ENCODE data around the gene PLA2R1.

Gene PLA2R1

GRCh38 chr2:160104115-160104514 is 41.7 kb upstream of the PLA2R1 start:
- Histone ChIP-seq H3K4me3 (ENCODE audit: low read depth, low read length) (no peak overlapping the region), H3K9me3 (ENCODE audit: control insufficient read depth, insufficient read depth, low read depth, low read length) (no peaks in the 10 kb centered on the region), H3K36me3 (ENCODE audit: control insufficient read depth in 2 of 2, insufficient read depth in 1 of 2, low read length in 2 of 2) (no peaks in the 10 kb centered on the region), H3K27ac (ENCODE audit: extremely low read depth, low read depth, low read length) (no peak overlapping the region), H3K4me1 (ENCODE audit: control insufficient read depth, insufficient read depth, low read length) (no peaks in the 10 kb centered on the region)
- TF ChIP-seq ZNF404 (tag by site-specific recombination; IDR thresholded peaks at IDR 0.05) (no peak), ZNF202 (tag by site-specific recombination; IDR thresholded peaks at IDR 0.05; ENCODE audit: borderline replicate concordance) (no peak), SCRT2 (tag by site-specific recombination; IDR thresholded peaks at IDR 0.05) (no peak)
- CTCF ChIA-PET = interaction anchor here (1.4 kb wide), 1 partner anchor 19 kb away, joined by 4 read pairs; no protein-coding TSS in a partner anchor
- POLR2A ChIA-PET = no interaction called here

- Histone ChIP-seq H3K27ac (ENCODE audit: extremely low read depth, low read depth, low read length) (no peak overlapping the region), H3K36me3 (ENCODE audit: control insufficient read depth in 2 of 2, insufficient read depth in 1 of 2, low read length in 2 of 2) (no peaks in the 10 kb centered on the region), H3K9me3 (ENCODE audit: control insufficient read depth, insufficient read depth, low read depth, low read length) (no peaks in the 10 kb centered on the region), H3K4me1 (ENCODE audit: control insufficient read depth, insufficient read depth, low read length) (no peaks in the 10 kb centered on the region), H3K4me3 (ENCODE audit: low read depth, low read length) (no peak overlapping the region)
- POLR2A ChIA-PET = no interaction called here
- CTCF ChIA-PET = interaction anchor here (1.1 to 2.9 kb wide), 4 partner anchors 8 to 907 kb away, joined by 4 to 17 read pairs (median 5); no protein-coding TSS in a partner anchor
- TF ChIP-seq ZNF10 (tag by site-specific recombination; IDR thresholded peaks at IDR 0.05) = no peak
Observed at GRCh38 chr2:160097326-160097725, 34.9 kb upstream of the PLA2R1 start.

DNA sequence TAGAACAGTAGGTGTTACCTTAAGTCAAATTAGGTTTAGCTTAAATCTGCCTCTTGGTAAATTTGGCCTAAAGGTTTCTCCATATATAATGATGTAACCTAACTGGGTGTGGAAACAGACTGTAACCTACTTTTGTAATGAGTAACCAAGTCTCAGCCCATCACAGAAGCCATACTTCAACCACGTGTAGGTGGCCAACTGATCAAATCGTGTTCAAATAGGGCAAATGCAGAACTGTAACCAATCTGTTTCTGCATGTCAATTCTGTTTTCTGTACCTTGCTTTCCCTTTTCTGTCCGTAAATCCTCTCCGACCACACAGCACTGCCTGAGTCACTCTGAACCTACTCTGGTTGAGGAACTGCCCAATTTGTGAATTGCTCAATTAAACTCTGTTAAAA is 34.0 kb upstream of the PLA2R1 start:
- Histone ChIP-seq H3K36me3 (ENCODE audit: control insufficient read depth in 2 of 2, insufficient read depth in 1 of 2, low read length in 2 of 2) (no peaks in the 10 kb centered on the region), H3K9me3 (ENCODE audit: control insufficient read depth, insufficient read depth, low read depth, low read length) (no peaks in the 10 kb centered on the region), H3K4me3 (ENCODE audit: low read depth, low read length) (no peak overlapping the region), H3K4me1 (ENCODE audit: control insufficient read depth, insufficient read depth, low read length) (no peaks in the 10 kb centered on the region), H3K27ac (ENCODE audit: extremely low read depth, low read depth, low read length) (no peak overlapping the region)
- ChIA-PET POLR2A (no interaction called here), CTCF (interaction anchor here (1.1 to 2.9 kb wide), 4 partner anchors 7 to 898 kb away, joined by 4 to 17 read pairs (median 5); no protein-coding TSS in a partner anchor)
- no peak for TF ChIP-seq ZXDB (tag by site-specific recombination; IDR thresholded peaks at IDR 0.05)
- TF ChIP-seq ZNF747 (tag by site-specific recombination; IDR thresholded peaks at IDR 0.05) = no peak
- TF ChIP-seq ZNF660 (tag by site-specific recombination; IDR thresholded peaks at IDR 0.05) = no peak

- CTCF ChIA-PET = interaction anchor here (0.7 kb wide), 1 partner anchor 10 kb away, joined by 3 read pairs; no protein-coding TSS in a partner anchor
Observed at GRCh38 chr2:160092445-160092844, 30.0 kb upstream of the PLA2R1 start.

More at GRCh38 chr2:160092445-160092844, 30.0 kb upstream of the PLA2R1 start:
- Histone ChIP-seq H3K9me3 (ENCODE audit: control insufficient read depth, insufficient read depth, low read depth, low read length) (no peaks in the 10 kb centered on the region), H3K36me3 (ENCODE audit: control insufficient read depth in 2 of 2, insufficient read depth in 1 of 2, low read length in 2 of 2) (no peaks in the 10 kb centered on the region), H3K27ac (ENCODE audit: extremely low read depth, low read depth, low read length) (no peak overlapping the region), H3K4me1 (ENCODE audit: control insufficient read depth, insufficient read depth, low read length) (no peaks in the 10 kb centered on the region), H3K4me3 (ENCODE audit: low read depth, low read length) (no peak overlapping the region)
- TF ChIP-seq ZNF24 (tag by site-specific recombination; IDR thresholded peaks at IDR 0.05) (no peak), ZNF558 (tag by site-specific recombination; IDR thresholded peaks at IDR 0.05) (no peak), BCL6B (tag by site-specific recombination; IDR thresholded peaks at IDR 0.05) (no peak), ZBTB20 (tag by site-specific recombination; IDR thresholded peaks at IDR 0.05) (no peak), SETDB1 (IDR thresholded peaks at IDR 0.05; ENCODE audit: insufficient read length, low read length) (no peak), ZNF169 (tag by site-specific recombination; IDR thresholded peaks at IDR 0.05) (no peak), ZNF350 (tag by site-specific recombination; IDR thresholded peaks at IDR 0.05) (no peak), ZNF404 (tag by site-specific recombination; IDR thresholded peaks at IDR 0.05) (no peak), ZNF792 (tag by site-specific recombination; IDR thresholded peaks at IDR 0.05) (no peak), ZNF623 (tag by site-specific recombination; IDR thresholded peaks at IDR 0.05) (no peak), ZNF362 (tag by site-specific recombination; IDR thresholded peaks at IDR 0.05) (no peak), ZNF692 (tag by site-specific recombination; IDR thresholded peaks at IDR 0.05) (no peak)
- POLR2A ChIA-PET = no interaction called here
